Stimulated activated CD4-positive, alpha-beta T cell treated with anti-CD3 and anti-CD28 coated beads, Interleukin-2, amount 100 ng/mL, for 48 hours (primary cell): ENCODE data around the gene ZNF83.
A peak's percentile ranks its signal among the peaks of the same experiment; 100 is the strongest.
"Not testable (repeated sequence)": the region's sequence is repeated elsewhere in the genome, so short reads cannot be mapped to it uniquely, and the experiment has no call there.

Source experiments
- DNase-seq, 2 donors: peaks; one replicate each; pipeline ENCODE4 v3.0.0-alpha.2; 2020

ZNF83 gene

DNA sequence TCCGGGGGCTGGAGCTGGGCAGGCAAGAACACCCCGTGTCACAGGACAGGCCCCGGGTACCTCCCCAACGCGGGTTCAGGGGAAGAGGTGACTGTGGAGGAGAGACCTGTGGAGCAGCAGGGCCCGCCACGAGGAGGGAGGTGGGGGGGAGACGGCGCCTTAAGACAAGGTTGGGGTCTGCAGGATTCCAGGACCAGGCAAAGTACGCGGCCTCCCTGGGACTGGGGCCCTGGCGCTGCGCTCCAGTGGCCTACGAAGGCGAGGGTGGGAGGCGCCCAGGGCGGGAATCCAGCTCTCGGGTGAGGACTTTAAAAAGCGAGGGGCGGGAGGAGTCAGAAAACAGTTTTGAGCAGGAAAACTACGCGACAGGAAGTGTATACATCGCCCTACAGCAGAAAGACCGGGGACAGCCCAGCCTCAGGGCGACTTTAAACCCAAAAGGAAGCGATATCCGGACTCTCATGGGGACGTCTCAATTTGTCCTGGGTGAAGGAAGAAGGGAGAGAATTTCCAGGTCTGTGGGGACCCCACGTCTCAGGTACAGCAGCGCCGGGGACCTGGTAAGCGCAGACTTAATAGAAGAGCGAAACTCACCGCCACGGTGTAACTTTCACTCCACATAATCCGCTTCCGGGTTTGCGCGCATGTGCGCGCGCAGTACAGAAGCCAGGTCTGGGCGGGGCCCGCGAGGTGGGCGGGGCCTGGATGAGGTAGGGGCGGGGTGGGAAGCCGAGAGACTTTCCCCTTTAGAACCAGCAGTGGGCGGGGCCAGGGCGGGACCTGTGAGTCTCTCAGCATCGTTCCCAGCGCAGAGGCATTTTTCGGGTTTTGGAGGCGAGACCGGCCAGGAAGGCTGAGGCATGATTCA lies at the start of gene ZNF83:
Gene ZNF83, minus strand, starts transcription at position 638 of the 868 bp plus-strand sequence.
- peak; percentile 86 to 93 for DNase-seq

DNA sequence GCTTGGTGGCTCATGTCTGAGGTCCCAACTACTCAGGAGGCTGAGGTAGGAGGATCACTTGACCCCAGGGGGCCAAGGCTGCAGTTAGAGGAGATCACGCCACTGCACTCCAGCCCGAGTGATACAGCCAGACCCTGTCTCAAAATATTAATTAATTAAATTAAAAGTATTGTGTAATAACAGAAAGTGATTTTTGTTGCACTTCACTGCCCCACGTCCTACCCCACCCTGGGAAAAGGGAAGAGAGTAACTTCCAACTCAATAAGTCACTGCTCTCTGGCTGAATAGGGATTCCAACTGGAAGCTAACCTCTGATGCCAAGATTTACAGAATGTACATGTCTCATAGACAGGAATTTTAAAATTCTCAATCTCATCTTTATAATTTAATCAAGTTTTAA lies 49.5 kb upstream of the ZNF83 start:
- DNase-seq = no peak

DNA sequence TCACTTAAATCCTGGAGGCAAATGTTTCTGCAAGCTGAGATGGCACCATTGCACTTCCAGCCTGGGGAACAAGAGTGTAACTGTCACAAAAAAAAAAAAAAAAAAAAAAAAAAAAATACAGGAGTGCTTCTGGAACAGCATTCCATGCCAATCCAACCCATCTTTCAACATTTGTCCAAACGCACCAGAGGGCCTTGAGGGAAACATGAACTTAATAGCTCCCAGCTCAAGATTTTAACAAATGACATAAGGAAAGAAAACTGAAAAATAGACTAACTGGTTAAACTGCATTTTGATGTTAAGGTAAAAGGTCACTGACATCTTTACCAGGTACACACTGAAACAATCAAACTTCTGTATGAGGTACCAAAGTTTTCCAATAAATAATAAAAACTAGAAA lies 47.7 kb upstream of the ZNF83 start:
- no peak for DNase-seq

DNA sequence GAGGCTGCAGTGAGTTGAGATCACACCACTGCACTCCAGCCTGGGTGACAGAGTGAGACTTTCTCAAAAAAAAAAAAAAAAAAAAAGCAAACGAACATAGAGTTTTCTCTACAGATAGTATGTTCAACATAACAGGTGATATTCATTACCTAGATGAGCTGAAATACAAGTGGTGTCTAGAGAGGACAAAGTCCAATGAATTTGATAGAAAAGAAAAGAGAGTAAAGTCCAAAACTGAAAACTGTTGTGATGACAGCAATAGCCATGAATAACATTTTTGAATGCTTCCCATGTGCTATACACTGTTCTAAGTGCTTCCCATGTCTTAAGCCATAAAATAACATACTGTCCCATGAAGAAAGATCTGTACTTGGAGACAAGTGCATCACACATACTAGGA lies 43.1 kb upstream of the ZNF83 start:
- DNase-seq = not testable (repeated sequence)

DNA sequence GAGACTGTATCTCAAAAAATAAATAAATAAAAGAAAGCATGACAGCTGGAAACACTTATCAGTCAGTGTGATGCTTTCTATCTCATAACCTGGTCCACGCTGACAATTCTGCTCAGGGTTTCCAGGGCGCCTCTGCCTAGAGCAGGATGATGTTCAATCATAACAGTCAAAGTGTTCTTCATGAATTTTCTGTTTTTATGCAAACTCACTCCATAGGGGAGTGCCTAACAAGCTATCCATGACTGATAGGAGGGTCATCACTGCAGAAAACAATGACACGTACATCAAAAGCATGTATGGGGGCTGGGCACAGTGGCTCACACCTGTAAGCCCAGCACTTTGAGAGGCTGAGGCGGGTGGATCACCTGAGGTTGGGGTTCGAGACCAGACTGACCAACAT lies 41.4 kb upstream of the ZNF83 start:
- no peak for DNase-seq

DNA sequence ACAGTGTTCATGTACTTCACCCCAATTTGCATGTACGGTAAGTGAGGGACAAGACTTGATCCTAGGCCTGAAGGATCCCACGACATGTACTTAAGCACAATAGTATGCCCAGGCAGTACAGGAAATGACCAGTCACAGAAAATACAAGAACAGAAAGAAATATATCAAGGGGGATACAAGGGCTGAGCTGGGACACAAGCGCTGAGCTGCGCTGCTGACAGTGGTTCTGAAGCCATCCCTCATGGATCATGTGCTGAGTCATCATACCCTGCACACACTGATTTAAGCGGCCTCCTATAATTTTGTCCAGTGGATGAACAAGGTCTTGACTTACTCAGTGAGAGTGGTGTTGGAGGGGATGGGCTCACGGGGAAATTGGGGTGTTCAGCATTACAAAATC lies 37.1 kb upstream of the ZNF83 start:
- not testable (repeated sequence) for DNase-seq

DNA sequence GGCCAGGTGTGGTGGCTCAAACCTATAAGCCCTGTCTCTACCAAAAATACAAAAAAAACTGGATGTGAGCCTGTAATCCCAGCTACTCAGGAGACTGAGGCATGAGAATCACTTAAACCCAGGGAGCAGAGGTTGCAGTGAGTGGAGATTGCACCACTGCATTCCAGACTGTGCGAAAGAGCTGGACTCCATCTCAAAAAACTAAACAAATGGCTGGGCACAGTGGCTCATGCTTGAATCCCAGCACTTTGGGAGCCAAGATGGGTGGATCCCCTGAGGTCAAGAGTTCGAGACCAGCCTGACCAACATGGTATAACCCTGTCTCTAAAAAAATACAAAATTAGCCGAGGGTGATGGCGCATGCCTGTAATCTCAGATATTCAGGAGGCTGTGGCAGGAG lies 34.9 kb upstream of the ZNF83 start:
- DNase-seq = no peak

DNA sequence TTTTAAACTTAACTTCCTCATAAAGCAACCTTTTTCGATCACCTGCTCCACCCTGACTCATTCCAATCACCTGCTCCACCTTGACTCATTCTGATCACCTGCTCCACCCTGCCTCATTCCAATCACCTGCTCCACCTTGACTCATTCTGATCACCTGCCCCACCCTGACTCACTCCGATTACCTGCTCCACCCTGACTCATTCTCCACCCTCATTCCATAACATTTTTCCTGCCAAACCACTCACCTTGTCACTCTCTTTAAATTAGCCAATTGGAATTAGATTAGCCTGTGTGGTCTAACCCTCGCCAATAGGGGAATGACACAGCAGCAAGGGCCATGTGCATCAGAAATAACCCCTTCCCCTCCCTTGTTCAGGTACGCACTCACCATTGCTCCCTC lies 31.9 kb upstream of the ZNF83 start:
- DNase-seq = no peak

DNA sequence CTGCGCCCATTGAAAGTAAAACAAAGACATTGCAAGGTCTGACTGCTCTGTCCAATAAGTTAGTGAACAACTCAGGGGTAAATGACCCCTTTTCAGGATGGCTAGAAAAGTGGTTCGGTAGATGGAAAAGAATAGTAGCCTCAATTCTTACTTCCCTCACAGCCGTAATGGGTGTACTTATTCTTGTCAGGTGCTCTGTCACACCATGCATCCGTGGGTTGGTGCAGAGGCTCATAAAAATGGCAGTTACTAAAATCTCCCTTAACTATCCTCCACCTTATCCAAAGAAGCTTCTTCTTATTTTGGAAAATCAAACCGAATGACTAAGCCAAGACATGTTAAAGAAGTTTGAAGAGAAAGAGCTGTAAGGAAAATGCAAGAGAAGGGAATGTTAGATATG lies 31.4 kb upstream of the ZNF83 start:
- DNase-seq = no peak

DNA sequence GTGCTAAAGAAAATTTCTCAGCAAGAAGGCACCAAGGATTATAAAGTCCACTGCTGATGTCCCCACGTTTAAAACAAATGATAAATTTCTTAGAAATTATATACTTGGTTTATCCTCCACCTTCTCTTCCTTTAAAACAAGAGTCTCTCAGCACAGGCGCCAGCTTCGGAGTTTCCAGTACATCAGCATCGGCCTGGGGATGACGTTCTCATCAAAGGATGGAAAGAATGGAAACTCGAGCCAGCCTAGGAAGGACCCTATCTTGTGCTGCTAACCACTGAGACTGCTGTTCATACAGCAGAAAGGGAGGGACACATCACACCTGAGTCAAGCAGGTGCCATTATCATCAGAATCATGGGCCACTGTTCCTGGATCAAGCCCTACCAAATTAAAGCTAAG lies 29.8 kb upstream of the ZNF83 start:
- DNase-seq = no peak

DNA sequence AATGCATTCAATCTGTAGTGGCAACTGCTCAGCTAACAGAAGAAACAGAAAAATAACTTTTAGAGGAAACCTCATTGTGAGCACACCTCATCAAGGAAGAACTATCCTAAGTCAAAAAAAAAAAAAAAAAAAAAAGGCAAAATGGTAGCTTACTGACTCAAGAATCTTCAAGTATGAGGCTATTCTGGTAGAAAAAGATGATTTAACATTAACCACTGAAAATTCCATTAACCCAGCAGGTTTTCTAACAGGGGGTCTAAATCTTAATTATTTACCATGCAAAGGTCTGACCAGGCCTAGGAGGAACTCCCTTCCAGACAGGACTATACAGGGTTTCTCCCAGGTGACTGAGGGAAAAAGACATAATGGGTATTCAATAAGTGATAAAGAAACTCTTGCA lies 28.4 kb upstream of the ZNF83 start:
- DNase-seq = no peak

DNA sequence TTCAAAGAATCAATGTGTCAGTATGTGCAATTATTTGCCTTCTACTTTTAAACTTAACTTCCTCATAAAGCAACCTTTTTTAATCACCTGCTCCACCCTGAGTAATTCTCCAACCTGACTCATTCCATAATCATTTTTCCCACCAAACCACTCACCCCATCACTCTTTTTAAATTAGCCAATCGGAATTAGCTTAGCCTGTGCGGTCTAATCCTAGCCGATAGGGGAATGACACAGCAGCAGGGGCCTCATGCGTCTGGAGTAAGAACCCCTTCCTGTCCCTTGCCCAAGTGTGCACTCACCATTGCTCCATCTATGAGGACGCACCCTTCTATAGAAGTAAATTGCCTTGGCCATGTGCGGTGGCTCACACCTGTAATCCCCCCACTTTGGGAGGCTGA lies 27.4 kb upstream of the ZNF83 start:
- DNase-seq = no peak

DNA sequence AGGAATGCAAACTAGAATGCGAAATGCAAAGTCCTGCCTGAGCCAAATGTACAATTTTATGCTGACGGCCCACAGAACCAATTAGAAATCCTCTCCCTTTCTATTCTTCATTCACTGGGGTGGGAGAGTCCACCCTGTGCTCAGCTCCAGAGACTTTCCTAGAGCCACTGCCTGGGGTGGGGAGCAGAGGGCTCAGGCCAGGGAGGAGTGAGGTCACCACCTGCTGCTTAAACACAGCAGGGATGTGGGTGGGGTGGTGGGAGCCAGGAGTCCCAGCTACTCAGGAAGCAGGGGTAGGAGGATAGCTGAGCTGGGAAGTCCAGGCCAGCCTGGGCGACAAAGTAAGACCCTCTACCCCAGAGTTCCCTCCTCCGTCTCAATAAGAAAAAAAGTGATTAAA lies 26.9 kb upstream of the ZNF83 start:
- DNase-seq = no peak

DNA sequence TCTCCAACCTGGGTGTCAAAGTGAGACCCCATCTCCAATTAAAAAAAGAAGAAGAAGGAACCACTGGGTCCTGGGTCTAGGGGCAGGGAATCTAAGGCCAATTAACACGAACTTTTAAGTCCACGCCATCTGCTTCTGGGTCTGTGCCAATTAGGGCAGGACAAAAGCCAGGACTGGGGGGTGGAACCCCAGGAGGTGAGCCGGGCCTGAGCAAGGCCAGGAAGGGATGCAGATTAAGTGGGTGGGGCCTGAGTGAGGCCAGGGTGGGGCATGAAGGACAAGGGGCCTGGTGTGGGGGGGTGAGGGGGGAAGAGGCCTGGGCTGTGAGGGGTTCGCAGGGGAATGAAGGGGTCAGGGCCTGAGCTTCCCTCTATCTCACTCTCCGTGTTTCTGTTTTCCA lies 26.3 kb upstream of the ZNF83 start:
- no peak for DNase-seq

DNA sequence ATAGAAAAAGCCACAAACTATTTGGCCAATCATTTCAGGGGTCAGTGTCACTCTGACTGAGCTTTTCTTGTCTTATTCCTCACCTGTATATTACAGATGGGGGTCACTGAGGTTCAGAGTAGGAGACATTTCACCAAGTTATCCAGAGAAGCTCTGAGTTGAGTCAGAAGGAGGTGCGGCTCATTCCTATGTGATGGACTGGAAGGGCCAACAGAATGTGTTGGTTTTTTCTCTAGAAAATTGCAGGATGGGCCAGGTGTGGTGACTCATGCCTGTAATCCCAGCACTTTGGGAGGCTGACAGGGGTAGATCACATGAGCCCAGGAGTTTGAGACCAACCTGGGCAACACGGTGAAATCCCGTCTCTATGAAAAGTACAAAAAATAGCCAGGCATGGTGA lies 24.5 kb upstream of the ZNF83 start:
- DNase-seq = no peak

DNA sequence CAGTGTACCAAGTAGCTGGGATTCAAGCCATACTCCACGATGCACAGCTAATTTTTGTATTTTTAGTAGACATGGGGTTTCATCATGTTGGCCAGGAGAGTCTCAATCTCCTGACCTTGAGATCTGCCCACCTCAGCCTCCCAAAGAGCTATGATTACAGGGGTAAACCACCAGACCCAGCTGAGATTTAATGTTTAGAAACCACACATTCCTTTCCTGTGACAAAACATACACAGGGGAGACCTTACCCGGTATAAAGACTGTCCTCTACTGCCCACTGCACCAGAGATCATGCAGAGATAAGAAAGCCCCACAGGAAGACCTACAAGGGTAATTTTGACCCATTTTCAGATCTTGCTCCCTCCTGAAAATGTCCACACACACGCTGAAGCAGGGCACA lies 22.8 kb upstream of the ZNF83 start:
- DNase-seq = no peak

DNA sequence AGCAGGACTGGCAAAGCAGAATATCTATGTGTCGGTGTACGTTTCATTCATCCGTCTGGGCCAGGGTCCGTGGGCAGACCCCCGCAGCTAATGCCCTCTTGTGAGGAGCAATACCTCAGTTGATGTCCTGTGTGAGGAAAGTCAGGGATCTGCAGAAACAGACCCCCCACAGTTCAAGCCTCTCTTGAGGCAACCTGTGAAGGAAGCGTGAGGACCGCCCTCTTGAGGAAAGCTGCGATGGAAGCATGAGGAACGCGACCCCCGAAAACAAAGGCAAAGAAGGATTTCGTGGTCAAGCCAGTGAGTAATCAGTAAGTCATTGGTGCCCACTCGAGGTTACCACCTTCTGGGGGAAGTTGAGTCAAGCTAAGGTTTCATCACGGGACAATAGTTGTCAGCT lies 20.9 kb upstream of the ZNF83 start:
- no peak for DNase-seq

DNA sequence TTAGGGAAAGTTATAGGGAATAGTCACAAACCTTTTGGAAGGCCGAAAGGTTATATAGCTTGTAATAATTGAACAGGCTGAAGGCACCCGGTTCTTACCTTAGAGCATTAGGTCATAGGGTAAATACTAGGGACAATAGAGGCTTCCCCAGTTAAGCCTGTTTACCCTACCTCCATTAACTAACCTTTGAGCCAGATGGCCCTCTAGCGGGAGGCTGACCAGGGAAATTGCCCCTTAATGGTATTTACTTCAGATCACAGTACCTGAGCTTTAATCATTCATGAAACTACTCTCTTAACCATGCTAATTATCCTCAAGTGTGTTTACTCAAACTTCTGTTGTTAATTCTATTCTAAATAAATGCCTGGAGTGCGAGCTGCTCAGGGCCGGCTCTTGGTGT lies 20.4 kb upstream of the ZNF83 start:
- no peak for DNase-seq

DNA sequence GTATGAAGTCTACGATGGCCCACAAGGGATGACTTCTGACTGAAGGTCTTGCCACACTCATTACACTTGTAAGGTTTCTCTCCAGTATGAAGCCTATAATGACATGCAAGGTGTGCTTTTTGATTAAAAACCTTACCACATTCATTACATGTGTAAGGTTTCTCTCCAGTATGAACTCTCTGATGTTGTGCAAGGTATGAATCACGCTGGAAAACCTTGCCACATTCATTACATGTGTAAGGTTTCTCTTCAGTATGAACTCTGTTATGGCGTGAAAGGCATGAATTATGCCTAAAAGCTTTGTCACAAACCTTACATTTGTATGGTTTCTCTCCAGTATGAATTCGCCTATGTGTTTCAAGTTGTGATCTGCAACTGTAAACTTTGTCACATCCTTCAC lies 15.0 kb upstream of the ZNF83 start:
- no peak for DNase-seq

DNA sequence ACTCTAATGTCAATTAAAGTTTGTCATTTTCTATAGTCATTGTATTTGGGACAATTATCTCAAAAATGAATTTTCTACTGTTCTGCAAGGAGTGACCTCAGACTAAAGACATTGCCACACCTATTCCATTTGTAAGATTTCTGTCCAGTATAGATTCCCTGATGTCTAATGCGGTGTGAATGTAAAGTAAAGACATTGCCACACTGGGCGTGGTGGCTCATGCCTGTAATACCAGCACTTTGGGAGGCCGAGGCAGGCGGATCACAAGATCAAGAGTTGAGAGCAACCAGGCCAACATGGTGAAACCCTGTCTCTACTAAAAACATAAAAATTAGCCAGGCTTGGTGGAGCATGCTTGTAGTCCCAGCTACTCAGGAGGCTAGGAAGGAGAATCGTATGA lies 13.8 kb upstream of the ZNF83 start:
- DNase-seq = no peak

DNA sequence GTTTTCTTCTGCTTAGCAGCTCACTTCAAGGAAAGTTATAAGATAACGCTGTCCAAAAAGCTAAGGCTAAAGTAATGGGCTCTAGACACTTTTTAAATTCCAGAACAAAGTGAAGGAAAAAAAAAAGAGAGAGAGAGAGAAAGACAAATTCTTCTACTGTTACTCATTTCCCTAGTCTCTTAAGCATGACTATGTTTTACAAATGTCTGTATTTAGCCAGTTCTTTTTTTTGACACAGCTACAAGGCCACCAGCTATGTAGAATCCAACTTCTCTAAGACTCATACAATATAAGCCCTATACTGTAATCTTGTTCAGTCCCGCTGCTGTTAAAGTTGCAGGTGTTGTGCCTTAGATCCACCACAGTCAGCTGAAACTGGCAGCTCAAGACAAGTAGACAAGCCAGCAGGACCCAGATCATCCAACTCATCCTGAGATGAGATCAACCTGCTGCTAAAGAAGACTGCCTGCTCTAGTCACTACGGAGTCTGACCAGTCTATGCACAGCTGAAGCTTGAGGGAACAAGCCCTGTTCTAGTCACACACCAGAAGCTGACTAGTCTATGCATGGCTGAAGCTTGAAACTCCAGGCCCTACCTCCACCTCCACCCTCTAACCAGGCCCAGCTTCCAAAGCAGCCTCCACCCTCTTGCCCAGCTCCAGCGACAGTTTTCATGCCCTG lies 10.3 kb upstream of the ZNF83 start:
- no peak for DNase-seq

DNA sequence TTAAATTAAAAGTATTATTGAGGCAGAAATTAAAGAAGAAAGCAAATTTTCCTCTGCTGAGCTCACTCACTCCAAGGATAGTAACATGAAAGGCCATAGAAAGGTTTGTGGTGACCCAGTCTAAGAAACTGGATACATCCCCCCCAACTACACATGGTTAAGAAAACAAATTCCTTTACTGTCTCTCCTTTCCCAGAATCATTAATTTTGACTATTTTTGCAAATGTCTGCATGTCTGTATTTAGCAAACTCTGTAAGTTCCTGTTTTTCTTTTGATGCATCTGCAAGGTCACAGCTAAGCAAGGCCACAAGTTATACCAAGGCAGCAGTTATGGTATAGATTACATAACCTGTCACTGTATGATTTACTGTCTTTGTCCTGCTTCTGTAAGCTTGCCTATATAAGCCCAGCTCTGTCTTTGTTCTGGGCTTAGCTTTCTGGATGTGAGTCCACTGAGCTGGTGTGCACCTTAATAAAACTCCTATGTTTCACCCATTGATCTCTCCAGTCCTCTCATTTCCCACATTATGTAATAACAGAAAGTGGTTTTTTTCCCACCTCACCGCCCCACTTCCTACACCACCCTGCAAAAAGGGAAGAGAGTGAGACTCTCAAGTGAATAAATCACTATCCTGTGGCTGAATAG lies 8.5 kb upstream of the ZNF83 start:
- no peak for DNase-seq

DNA sequence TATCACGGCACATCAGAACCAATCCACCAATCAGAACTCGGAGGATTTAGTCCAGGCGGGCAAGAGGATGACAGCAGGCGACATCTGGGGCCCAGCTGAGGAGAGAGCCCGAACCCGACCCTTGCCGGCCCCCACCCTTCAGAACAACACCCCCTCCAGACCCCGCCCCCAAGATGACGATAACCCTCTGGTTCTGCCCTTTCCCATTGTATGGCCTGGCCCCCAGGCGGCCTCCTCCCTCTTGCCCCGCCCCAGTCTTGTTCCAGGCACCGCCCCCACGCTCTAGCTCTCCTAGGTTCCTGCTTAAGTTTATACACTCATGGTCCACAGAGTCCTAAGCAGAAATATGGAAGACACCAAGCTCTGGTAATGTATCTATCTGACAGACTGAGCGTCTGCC lies 2.8 kb upstream of the ZNF83 start:
- DNase-seq = no peak

DNA sequence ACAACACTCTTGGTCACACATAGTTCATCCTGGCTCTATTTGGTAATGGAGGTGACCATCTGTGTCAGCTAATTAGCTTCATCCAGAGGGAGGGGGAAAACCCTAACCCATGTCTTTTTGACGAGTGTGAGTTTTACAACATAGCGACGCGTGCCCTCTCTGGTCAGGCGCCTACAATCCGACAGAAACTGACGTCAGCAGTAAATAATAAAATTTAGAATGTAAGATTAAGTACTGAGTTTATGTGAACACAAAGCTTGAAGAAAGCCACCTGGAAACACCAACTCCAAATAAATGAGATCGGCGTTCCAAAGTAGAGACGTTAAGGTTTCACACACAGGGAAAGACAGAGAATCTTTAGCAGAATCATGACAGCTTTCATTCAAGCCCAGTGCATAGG lies 1.8 kb upstream of the ZNF83 start:
- DNase-seq = no peak
